ENCODE measurements around the gene PVALEF. TPM values are rescaled to one million over a fixed set of nuclear protein-coding genes. Genes with fewer than 3 reads are reported as not detected.

PVALEF gene
- total and polyA plus RNA-seq, 2 of the 13 experiments (the other 11 are each of a cell fraction or from before 2014, with no cell fraction given) = 0.18 TPM

DNA sequence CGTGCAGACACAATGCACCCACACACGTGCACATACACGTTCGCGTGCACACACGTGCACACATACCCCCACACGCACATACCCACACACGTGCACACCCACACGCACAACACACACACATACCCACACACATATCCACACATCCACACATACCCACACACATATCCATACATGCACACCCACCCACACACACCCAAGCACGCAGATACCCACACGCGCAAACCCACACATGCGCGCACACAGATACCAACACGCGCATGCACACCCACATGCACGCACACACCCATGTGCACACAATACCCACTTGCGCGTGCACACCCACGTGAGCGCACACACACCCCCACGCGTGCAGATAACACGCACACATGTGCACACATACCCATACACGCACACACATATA is 26.8 kb upstream of the PVALEF start:
- intact Hi-C loops (cut with micrococcal nuclease; ENCODE audit: unreplicated experiment) = no loop called here

More for the DNA sequence above, 26.8 kb upstream of the PVALEF start:
- whole genome bisulfite sequencing (ENCODE audit: low lambda C conversion rate) = 90% methylated on average over 25 of the region's 25 CpGs
- Histone ChIP-seq H3K9me3 (ENCODE audit: low read length) (no peaks in the 10 kb centered on the region), H4K20me1 (ENCODE audit: insufficient read depth, low read length) (no peaks in the 10 kb centered on the region), H3K27ac (ENCODE audit: extremely low read length, insufficient read depth, low read length) (no peak overlapping the region), H3K4me3 (replicated peaks in 1 of 3; ENCODE audit: insufficient read depth in 1 of 3, low read depth in 2 of 3, low read length in 3 of 3) (no peak overlapping the region), H3K4me2 (ENCODE audit: low read depth, low read length) (no peak overlapping the region), H3K36me3 (replicated peaks in 1 of 2; ENCODE audit: control insufficient read depth in 1 of 2, insufficient read depth in 2 of 2, low read length in 2 of 2) (no peaks in the 10 kb centered on the region), H3K9ac (ENCODE audit: insufficient read depth, low read depth, low read length) (no peak overlapping the region), H3K4me1 (ENCODE audit: insufficient read depth, low read length) (peaks cover 35% of the 10 kb centered on the region), H3K79me2 (ENCODE audit: insufficient read depth, low read length) (no peaks in the 10 kb centered on the region), H3K27me3 (ENCODE audit: control insufficient read depth in 1 of 2, insufficient read depth in 2 of 2, low read length in 2 of 2) (no peaks in the 10 kb centered on the region), H2AFZ (ENCODE audit: low read length) (no peak overlapping the region)
- TF ChIP-seq DNMT1 (CRISPR knock-in tag; IDR thresholded peaks at IDR 0.05) (0 out of 2 replicates have a peak, but pooled peaks have one; percentile 11), ZNF101 (CRISPR knock-in tag; IDR thresholded peaks at IDR 0.05; ENCODE audit: borderline replicate concordance, low read depth) (no peak), NONO (IDR thresholded peaks at IDR 0.05) (no peak), NONO (CRISPR knock-in tag; conservative IDR thresholded peaks at IDR 0.05) (peak; percentile 30; the same call in 1 of the 2 replicates), ZNF207 (IDR thresholded peaks at IDR 0.05; ENCODE audit: borderline replicate concordance) (peak; percentile 13; the same call in 1 of the 2 replicates), TRIM24 (CRISPR knock-in tag; IDR thresholded peaks at IDR 0.05) (no peak), ZMYM2 (CRISPR knock-in tag; IDR thresholded peaks at IDR 0.05) (0 out of 2 replicates have a peak, but pooled peaks have one; percentile 20), NFIB (CRISPR knock-in tag; IDR thresholded peaks at IDR 0.05; ENCODE audit: borderline replicate concordance) (peak; percentile 81; the same call in 1 of the 2 replicates)
- TF ChIP-seq, protein P1, sequence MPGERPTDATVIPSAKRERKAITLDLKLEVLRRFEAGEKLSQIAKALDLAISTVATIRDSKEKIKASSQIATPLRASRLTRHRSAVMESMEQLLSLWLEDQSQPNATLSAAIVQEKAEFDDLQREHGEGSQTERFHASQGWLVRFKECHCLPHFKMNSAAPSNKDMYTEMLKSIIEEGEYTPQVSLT (CRISPR knock-in tag; IDR thresholded peaks at IDR 0.05; ENCODE audit: borderline replicate concordance, low read depth) = no peak
- TF ChIP-seq, protein P2, sequence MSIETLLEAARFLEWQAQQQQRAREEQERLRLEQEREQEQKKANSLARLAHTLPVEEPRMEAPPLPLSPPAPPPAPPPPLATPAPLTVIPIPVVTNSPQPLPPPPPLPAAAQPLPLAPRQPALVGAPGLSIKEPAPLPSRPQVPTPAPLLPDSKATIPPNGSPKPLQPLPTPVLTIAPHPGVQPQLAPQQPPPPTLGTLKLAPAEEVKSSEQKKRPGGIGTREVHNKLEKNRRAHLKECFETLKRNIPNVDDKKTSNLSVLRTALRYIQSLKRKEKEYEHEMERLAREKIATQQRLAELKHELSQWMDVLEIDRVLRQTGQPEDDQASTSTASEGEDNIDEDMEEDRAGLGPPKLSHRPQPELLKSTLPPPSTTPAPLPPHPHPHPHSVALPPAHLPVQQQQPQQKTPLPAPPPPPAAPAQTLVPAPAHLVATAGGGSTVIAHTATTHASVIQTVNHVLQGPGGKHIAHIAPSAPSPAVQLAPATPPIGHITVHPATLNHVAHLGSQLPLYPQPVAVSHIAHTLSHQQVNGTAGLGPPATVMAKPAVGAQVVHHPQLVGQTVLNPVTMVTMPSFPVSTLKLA (IDR thresholded peaks at IDR 0.05) = peak; percentile 42; the same call in 1 of the 2 replicates
- TF ChIP-seq, protein P3, sequence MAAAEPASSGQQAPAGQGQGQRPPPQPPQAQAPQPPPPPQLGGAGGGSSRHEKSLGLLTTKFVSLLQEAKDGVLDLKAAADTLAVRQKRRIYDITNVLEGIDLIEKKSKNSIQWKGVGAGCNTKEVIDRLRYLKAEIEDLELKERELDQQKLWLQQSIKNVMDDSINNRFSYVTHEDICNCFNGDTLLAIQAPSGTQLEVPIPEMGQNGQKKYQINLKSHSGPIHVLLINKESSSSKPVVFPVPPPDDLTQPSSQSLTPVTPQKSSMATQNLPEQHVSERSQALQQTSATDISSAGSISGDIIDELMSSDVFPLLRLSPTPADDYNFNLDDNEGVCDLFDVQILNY (CRISPR knock-in tag; conservative IDR thresholded peaks at IDR 0.05) = no peak
- ATAC-seq (no peak), FAIRE-seq (no peak), DNase-seq (ENCODE audit: low spot score) (no peak)
- in situ Hi-C loops (cut with HindIII; ENCODE audit: extremely low pct_ligation_motif_present, low pct_unique_long_range_greater_than_20kb) = no loop called here
- ChIA-PET CTCF (ENCODE audit: low intra/inter-chr PET ratio, low total read pairs) (no interaction called here), POLR2A (no interaction called here)
- BruUV-seq (replicated peaks) = no TSS peak
